H9 (cell line): ENCODE results near the gene LEMD3. TPM values are rescaled to one million over a fixed set of nuclear protein-coding genes. Genes with fewer than 3 reads are reported as not detected.

Experiments
- DNase-seq: peaks from one replicate; pipeline ENCODE4 v3.0.0-alpha.2; 2017
- H2AFZ ChIP-seq: one replicate; pipeline ENCODE4 v1.6.1; 2013; ENCODE audit warnings: mild to moderate bottlenecking, low read length, control low read depth, moderate library complexity
- H2AK5ac ChIP-seq: 2 replicates; pipeline ENCODE4 v1.6.1; 2013; ENCODE audit warnings: low read length, control low read depth, mixed read lengths; ENCODE audit not compliant: insufficient read length
- H2BK120ac ChIP-seq: one replicate; pipeline ENCODE4 v1.6.1; 2013; ENCODE audit warnings: low read depth, mild to moderate bottlenecking, low read length, control low read depth, inconsistent platforms; ENCODE audit not compliant: poor library complexity, severe bottlenecking
- H2BK12ac ChIP-seq: 2 replicates; pipeline ENCODE4 v1.6.1; 2013; ENCODE audit warnings: low read length, control low read depth, mixed read lengths, low read depth; ENCODE audit not compliant: insufficient read length
- H2BK15ac ChIP-seq: 2 replicates; pipeline ENCODE4 v1.6.1; 2013; ENCODE audit warnings: low read depth, low read length, control low read depth
- H2BK20ac ChIP-seq: one replicate; pipeline ENCODE4 v1.6.1; 2013; ENCODE audit warnings: low read depth, mild to moderate bottlenecking, low read length, control low read depth, inconsistent platforms; ENCODE audit not compliant: poor library complexity, severe bottlenecking
- H2BK5ac ChIP-seq: 2 replicates; pipeline ENCODE4 v1.6.1; 2013; ENCODE audit warnings: low read length, control low read depth, mixed read lengths; ENCODE audit not compliant: insufficient read length
- H3K14ac ChIP-seq: 2 replicates; pipeline ENCODE4 v1.6.1; 2013; ENCODE audit warnings: low read length, control low read depth; ENCODE audit not compliant: insufficient read depth
- H3K18ac ChIP-seq: 2 replicates; pipeline ENCODE4 v1.6.1; 2013; ENCODE audit warnings: low read depth, mild to moderate bottlenecking, mixed read lengths, low read length, control low read depth; ENCODE audit not compliant: insufficient read length
- H3K23ac ChIP-seq: 2 replicates; pipeline ENCODE4 v1.6.1; 2013; ENCODE audit warnings: low read length, control low read depth, mixed read lengths, low read depth; ENCODE audit not compliant: insufficient read length
- H3K23me2 ChIP-seq: 2 replicates; pipeline ENCODE4 v1.6.1; 2013; ENCODE audit warnings: low read depth, mild to moderate bottlenecking, mixed read lengths, low read length, control low read depth; ENCODE audit not compliant: insufficient read length, poor library complexity, severe bottlenecking
- H3K27ac ChIP-seq: 2 replicates; pipeline ENCODE4 v1.5.1; 2013; ENCODE audit warnings: low read length, control low read depth, mixed read lengths, low read depth; ENCODE audit not compliant: insufficient read length
- H3K27me3 ChIP-seq: 2 replicates; pipeline ENCODE4 v1.6.1; 2013; ENCODE audit warnings: low read length, control low read depth, inconsistent platforms; ENCODE audit not compliant: insufficient read depth
- H3K4ac ChIP-seq: 2 replicates; pipeline ENCODE4 v1.6.1; 2013; ENCODE audit warnings: low read depth, mild to moderate bottlenecking, control low read depth, inconsistent platforms, low read length, moderate library complexity
- H3K4me1 ChIP-seq: 2 replicates; pipeline ENCODE4 v1.6.1; 2013; ENCODE audit warnings: low read length, control low read depth, inconsistent platforms; ENCODE audit not compliant: insufficient read depth
- H3K4me2 ChIP-seq: 2 replicates; pipeline ENCODE4 v1.6.1; 2013; ENCODE audit warnings: low read length, control low read depth, mixed read lengths; ENCODE audit not compliant: insufficient read length, insufficient read depth
- H3K56ac ChIP-seq: 2 replicates; pipeline ENCODE4 v1.6.1; 2013; ENCODE audit warnings: low read depth, mild to moderate bottlenecking, mixed read lengths, low read length, control low read depth; ENCODE audit not compliant: insufficient read length
- H3K79me1 ChIP-seq: 2 replicates; pipeline ENCODE4 v1.6.1; 2013; ENCODE audit warnings: low read depth, mild to moderate bottlenecking, moderate library complexity, low read length, control low read depth, inconsistent platforms; ENCODE audit not compliant: insufficient read depth, poor library complexity, severe bottlenecking
- H3K79me2 ChIP-seq: 2 replicates; pipeline ENCODE4 v1.6.1; 2013; ENCODE audit warnings: low read length, control low read depth, inconsistent platforms; ENCODE audit not compliant: insufficient read depth
- H3K9ac ChIP-seq: 2 replicates; pipeline ENCODE4 v1.6.1; 2013; ENCODE audit warnings: low read length, control low read depth, mixed read lengths; ENCODE audit not compliant: insufficient read length; ENCODE audit errors: extremely low read depth
- H3K9me3 ChIP-seq: one replicate; pipeline ENCODE4 v1.6.1; 2013; ENCODE audit warnings: low read depth, low read length, inconsistent platforms; ENCODE audit not compliant: control insufficient read depth
- H3T11ph ChIP-seq: one replicate; pipeline ENCODE4 v1.6.1; 2013; ENCODE audit warnings: mild to moderate bottlenecking, low read length, control low read depth, inconsistent platforms
- H4K20me1 ChIP-seq: one replicate; pipeline ENCODE4 v1.6.1; 2013; ENCODE audit not compliant: control insufficient read depth, insufficient read length, insufficient read depth
- H4K5ac ChIP-seq: 2 replicates; pipeline ENCODE4 v1.6.1; 2013; ENCODE audit warnings: low read depth, mild to moderate bottlenecking, mixed read lengths, low read length, control low read depth; ENCODE audit not compliant: insufficient read length
- H4K8ac ChIP-seq: replicated peaks from 2 replicates; pipeline ENCODE4 v1.6.1; 2013; ENCODE audit warnings: low read length, control low read depth, mixed read lengths, low read depth; ENCODE audit not compliant: insufficient read length
- H4K91ac ChIP-seq: 2 replicates; pipeline ENCODE4 v1.6.1; 2013; ENCODE audit warnings: low read depth, mild to moderate bottlenecking, moderate library complexity, mixed read lengths, low read length, control low read depth; ENCODE audit not compliant: insufficient read length
- H3K27ac Mint-ChIP-seq, 3 experiments: 2 replicates in 2 of 3; 3 replicates in 1 of 3; pipeline ENCODE4 v1.8.0; 2020 to 2021; ENCODE audit warnings: mixed read lengths in 3 of 3, mild to moderate bottlenecking in 1 of 3, moderate library complexity in 1 of 3
- H3K27me3 Mint-ChIP-seq: 2 replicates; pipeline ENCODE4 v1.8.0; 2021; ENCODE audit warnings: low read depth, mild to moderate bottlenecking, moderate library complexity, mixed read lengths
- H3K36me3 Mint-ChIP-seq, 3 experiments: 2 replicates in 2 of 3; 3 replicates in 1 of 3; pipeline ENCODE4 v1.8.0; 2020 to 2021; ENCODE audit warnings: low read depth in 3 of 3, mixed read lengths in 3 of 3; ENCODE audit not compliant: insufficient read depth in 1 of 3
- H3K4me1 Mint-ChIP-seq, 2 experiments: 2 replicates each; pipeline ENCODE4 v1.8.0; 2020; ENCODE audit warnings: mixed read lengths in 2 of 2
- H3K4me3 Mint-ChIP-seq, 2 experiments: 2 replicates in 1 of 2; 3 replicates in 1 of 2; pipeline ENCODE4 v1.8.0; 2020 to 2021; ENCODE audit warnings: mild to moderate bottlenecking in 2 of 2, mixed read lengths in 2 of 2, moderate library complexity in 1 of 2
- H3K9me3 Mint-ChIP-seq, 2 experiments: 2 replicates in 1 of 2; 3 replicates in 1 of 2; pipeline ENCODE4 v1.8.0; 2020; ENCODE audit warnings: mild to moderate bottlenecking in 2 of 2, mixed read lengths in 2 of 2, moderate library complexity in 1 of 2
- CTCF ChIP-seq: fragments of 200-600 bp; sonication (generic); conservative IDR thresholded peaks from 3 replicates; pipeline ENCODE4 v1.8.0; 2021; ENCODE audit warnings: antibody characterized with exemption, mild to moderate bottlenecking
- WGBS: extraction: QIAGEN DNeasy Blood & Tissue Kit; methylation state at CpG from one replicate; pipeline ENCODE4 v1.1.7; 2013; ENCODE audit warnings: missing lambda C conversion rate, low lambda C conversion rate, mixed read lengths; ENCODE audit not compliant: insufficient read length; ENCODE audit errors: extremely low coverage; 5-methylcytosine and 5-hydroxymethylcytosine counted together
- total RNA-seq: library from RNA; stranded (reverse); gene quantifications from 2 replicates; pipeline ENCODE4 v1.2.1, GENCODE V29; 2021

LEMD3 gene
- total RNA-seq, 1 experiment from 2014 or later: 38.1 TPM

- H3K4me1 Mint-ChIP-seq: no peaks in the 10 kb centered on the region
- no peaks in the 10 kb centered on the region for H3K79me1 ChIP-seq
- H3K27me3 Mint-ChIP-seq: no peaks in the 10 kb centered on the region; the same call in 1 of the 2 replicates
- H3K9ac ChIP-seq: no peak overlapping the region
- H3T11ph ChIP-seq: no peak overlapping the region
- no peak overlapping the region for H3K56ac ChIP-seq
- H3K27ac ChIP-seq: no peak overlapping the region
- DNase-seq: no peak
- no peaks in the 10 kb centered on the region for H3K23me2 ChIP-seq
- no peak overlapping the region for H3K14ac ChIP-seq
- H3K27me3 ChIP-seq: no peaks in the 10 kb centered on the region
- H3K36me3 Mint-ChIP-seq: no peaks in the 10 kb centered on the region
- no peak overlapping the region for H3K23ac ChIP-seq
- no peak overlapping the region for H2AK5ac ChIP-seq
- H3K79me2 ChIP-seq: no peaks in the 10 kb centered on the region
- no peak overlapping the region for H4K8ac ChIP-seq
- no peaks in the 10 kb centered on the region for H3K9me3 ChIP-seq
- H3K9me3 Mint-ChIP-seq: no peaks in the 10 kb centered on the region
- no CpG with 5 or more reads among the region's 1 CpG for WGBS
- H4K91ac ChIP-seq: no peak overlapping the region
- H4K5ac ChIP-seq: no peak overlapping the region
- H4K20me1 ChIP-seq: no peaks in the 10 kb centered on the region
- no peak overlapping the region for H2BK120ac ChIP-seq
- H2BK20ac ChIP-seq: no peak overlapping the region
- no peak for TF ChIP-seq CTCF
- H3K4ac ChIP-seq: no peak overlapping the region
- H3K18ac ChIP-seq: no peak overlapping the region
- no peak overlapping the region for H3K4me3 Mint-ChIP-seq
- no peak overlapping the region for H2BK5ac ChIP-seq
- no peak overlapping the region for H2BK12ac ChIP-seq
- H3K27ac Mint-ChIP-seq: no peak overlapping the region
- H3K4me1 ChIP-seq: no peaks in the 10 kb centered on the region
- no peak overlapping the region for H2BK15ac ChIP-seq
- H3K4me2 ChIP-seq: no peak overlapping the region
- H2AFZ ChIP-seq: no peak overlapping the region
Observed at GRCh38 chr12:65269603-65270002, 100.2 kb downstream of the LEMD3 start.
